ENCODE measurements around the gene GAGE1.

The GAGE1 gene

GRCh38 chrX:49610718-49611310 lies 12.0 kb downstream of the GAGE1 start:
- no peaks in the 10 kb centered on the region for H3K9me3 ChIP-seq (ENCODE audit: low read depth, low read length)
- no peaks in the 10 kb centered on the region for H3K36me3 ChIP-seq (ENCODE audit: insufficient read depth, low read length)
- H3K9ac ChIP-seq (ENCODE audit: insufficient read length): no peak overlapping the region
- no peak overlapping the region for H3K27ac ChIP-seq
- TF ChIP-seq EZH2 (IDR thresholded peaks at IDR 0.05) (no peak), FOXP2 (optimal IDR thresholded peaks at IDR 0.05; ENCODE audit: control extremely low read depth, extremely low read length, insufficient read depth) (no peak), POLR2AphosphoS5 (IDR thresholded peaks at IDR 0.05; ENCODE audit: borderline replicate concordance, low read depth, low read length) (no peak)
- DNase-seq (ENCODE audit: low read depth, low spot score): no peak
- H3K4me3 ChIP-seq: no peak overlapping the region

GRCh38 chrX:49618574-49618973 lies 19.8 kb downstream of the GAGE1 start:
- H3K27ac ChIP-seq: no peak overlapping the region
- no peaks in the 10 kb centered on the region for H3K36me3 ChIP-seq (ENCODE audit: insufficient read depth, low read length)
- no peak for TF ChIP-seq POLR2AphosphoS5 (IDR thresholded peaks at IDR 0.05; ENCODE audit: borderline replicate concordance, low read depth, low read length)
- TF ChIP-seq EZH2 (IDR thresholded peaks at IDR 0.05): no peak
- no peak for TF ChIP-seq FOXP2 (optimal IDR thresholded peaks at IDR 0.05; ENCODE audit: control extremely low read depth, extremely low read length, insufficient read depth)
- DNase-seq (ENCODE audit: low read depth, low spot score): no peak
- H3K4me3 ChIP-seq: no peak overlapping the region
- H3K9me3 ChIP-seq (ENCODE audit: low read depth, low read length): no peaks in the 10 kb centered on the region
- no peak overlapping the region for H3K9ac ChIP-seq (ENCODE audit: insufficient read length)

GRCh38 chrX:49627086-49627777 lies 28.4 kb downstream of the GAGE1 start:
- H3K9ac ChIP-seq (ENCODE audit: insufficient read length): no peak overlapping the region
- H3K9me3 ChIP-seq (ENCODE audit: low read depth, low read length): no peaks in the 10 kb centered on the region
- no peak overlapping the region for H3K27ac ChIP-seq
- H3K4me3 ChIP-seq: no peak overlapping the region
- TF ChIP-seq POLR2AphosphoS5 (IDR thresholded peaks at IDR 0.05; ENCODE audit: borderline replicate concordance, low read depth, low read length): no peak
- no peaks in the 10 kb centered on the region for H3K36me3 ChIP-seq (ENCODE audit: insufficient read depth, low read length)
- DNase-seq (ENCODE audit: low read depth, low spot score): no peak

DNA sequence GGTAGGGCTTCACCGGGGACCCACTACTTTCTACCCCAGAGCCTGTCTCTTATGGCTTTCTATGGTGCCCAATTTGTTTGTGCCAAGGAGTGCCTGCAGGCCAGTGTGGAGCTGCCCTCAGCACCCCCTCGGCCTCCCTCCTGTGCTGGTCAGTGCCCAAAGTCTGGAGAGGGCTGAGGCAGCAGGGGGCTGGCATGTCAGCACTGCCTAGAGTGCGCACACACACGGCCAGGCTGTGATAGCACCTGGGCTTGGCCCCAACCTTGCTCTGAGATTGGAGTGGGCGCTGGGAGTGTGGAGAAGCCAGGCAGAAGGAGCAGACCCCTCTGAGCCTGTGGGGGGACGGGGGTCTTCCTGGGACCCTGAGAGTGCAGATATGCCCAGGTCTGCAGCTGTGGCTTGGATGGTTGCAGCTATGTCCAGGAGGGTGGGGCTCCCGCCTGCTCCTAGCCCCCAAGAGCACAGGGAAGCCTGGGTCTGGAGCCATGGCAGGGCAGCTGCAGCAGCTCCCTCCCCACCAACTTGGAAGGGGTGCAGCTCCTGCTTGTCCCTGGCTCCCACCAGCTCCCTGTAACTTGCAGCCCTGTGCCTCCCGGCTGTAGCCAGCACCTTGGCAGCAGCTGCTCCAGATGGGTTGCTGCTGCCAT lies 46.3 kb downstream of the GAGE1 start:
- TF ChIP-seq FOXP2 (optimal IDR thresholded peaks at IDR 0.05; ENCODE audit: control extremely low read depth, extremely low read length, insufficient read depth): no peak
- no peak for TF ChIP-seq POLR2AphosphoS5 (IDR thresholded peaks at IDR 0.05; ENCODE audit: borderline replicate concordance, low read depth, low read length)
- no peak for TF ChIP-seq EZH2 (IDR thresholded peaks at IDR 0.05)
- Histone ChIP-seq H3K4me3 (no peak overlapping the region), H3K9me3 (ENCODE audit: low read depth, low read length) (no peaks in the 10 kb centered on the region), H3K27ac (no peak overlapping the region), H3K9ac (ENCODE audit: insufficient read length) (no peak overlapping the region), H3K36me3 (ENCODE audit: insufficient read depth, low read length) (no peaks in the 10 kb centered on the region)
- DNase-seq (ENCODE audit: low read depth, low spot score): no peak

GRCh38 chrX:49656533-49656932 lies 57.7 kb downstream of the GAGE1 start:
- TF ChIP-seq EZH2 (IDR thresholded peaks at IDR 0.05): no peak
- TF ChIP-seq FOXP2 (optimal IDR thresholded peaks at IDR 0.05; ENCODE audit: control extremely low read depth, extremely low read length, insufficient read depth): no peak
- TF ChIP-seq POLR2AphosphoS5 (IDR thresholded peaks at IDR 0.05; ENCODE audit: borderline replicate concordance, low read depth, low read length): no peak

More at GRCh38 chrX:49656533-49656932, 57.7 kb downstream of the GAGE1 start:
- no peak overlapping the region for H3K9ac ChIP-seq (ENCODE audit: insufficient read length)
- H3K9me3 ChIP-seq (ENCODE audit: low read depth, low read length): no peaks in the 10 kb centered on the region
- DNase-seq (ENCODE audit: low read depth, low spot score): no peak
- H3K27ac ChIP-seq: no peak overlapping the region
- H3K36me3 ChIP-seq (ENCODE audit: insufficient read depth, low read length): no peaks in the 10 kb centered on the region
- no peak overlapping the region for H3K4me3 ChIP-seq

Data from SK-N-MC (cell line).